HCT116 (cell line): ENCODE results near the gene IGFBP6. TPM values are rescaled to one million over a fixed set of nuclear protein-coding genes. Genes with fewer than 3 reads are reported as not detected.

ENCODE experiments used
- ATAC-seq: fragments of 200-7000 bp; cut with Tn5 transposase; 2 replicates; pipeline ENCODE4 v1.9.1; 2020; ENCODE audit warnings: mild to moderate bottlenecking, moderate library complexity
- BruUV-seq: library from RNA; stranded (reverse); fragments of 400-500 nt; replicated peaks from 2 replicates; lab custom pipeline; 2021; lab: Mats Ljungman, UMichigan
- CTCF ChIA-PET: fragments of 300-600 bp; sonication (Branson Sonifier 250); formaldehyde crosslinking; loops from one replicate; lab custom pipeline; 2021; ENCODE audit warnings: antibody characterized with exemption; lab: Charles Lee
- POLR2A ChIA-PET: fragments of 300-600, 350-600 bp; sonication (Branson Sonifier 250); formaldehyde crosslinking; loops from one replicate; lab custom pipeline; 2021; ENCODE audit warnings: antibody characterized with exemption; lab: Charles Lee
- RAD21 ChIA-PET, 2 experiments: fragments of 300-600 bp; sonication (Branson Sonifier 250); formaldehyde crosslinking; loops; one replicate each; lab custom pipeline; 2023; ENCODE audit warnings: low total read pairs in 2 of 2; ENCODE audit not compliant: uncharacterized antibody in 2 of 2, unreplicated experiment in 2 of 2, low non-redundant PET in 1 of 2; lab: Charles Lee
- DNase-seq: peaks from one replicate; pipeline ENCODE4 v3.0.0-alpha.2; 2010; ENCODE audit warnings: low read depth, low spot score
- H2AFZ ChIP-seq: fragments of 200-600 bp; shearing (Covaris generic), sonication (generic); 2 replicates; pipeline ENCODE4 v1.6.1; 2017; ENCODE audit warnings: low read depth, mixed run types, mixed read lengths, antibody characterized with exemption, low read length; ENCODE audit not compliant: poor library complexity, severe bottlenecking
- H3K27ac ChIP-seq: 2 replicates; pipeline ENCODE4 v1.5.1; 2012; ENCODE audit warnings: low read depth, low read length
- H3K27me3 ChIP-seq: fragments of 200-600 bp; sonication (generic); 2 replicates; pipeline ENCODE4 v1.6.1; 2016; ENCODE audit warnings: mixed run types, low read length, mixed read lengths; ENCODE audit not compliant: insufficient read depth
- H3K36me3 ChIP-seq, 2 experiments: fragments of 200-500 bp in 1 of 2; fragments of 200-600 bp in 1 of 2; sonication (Bioruptor generic) in 1 of 2; sonication (generic) in 1 of 2; 2 replicates each; pipeline versions ENCODE4 v1.5.1 to v1.6.1; 2014 to 2016; ENCODE audit warnings: low read length in 2 of 2, inconsistent platforms in 1 of 2, mixed read lengths in 1 of 2, mixed run types in 1 of 2; ENCODE audit not compliant: insufficient read depth in 2 of 2, control insufficient read depth in 1 of 2
- H3K4me1 ChIP-seq, 2 experiments: fragments of 200-600 bp in 1 of 2; sonication (generic) in 1 of 2; 2 replicates each; pipeline versions ENCODE4 v1.5.1 to v1.6.1; 2012 to 2017; ENCODE audit warnings: low read length in 2 of 2, inconsistent platforms in 1 of 2, mild to moderate bottlenecking in 1 of 2, mixed read lengths in 1 of 2, mixed run types in 1 of 2, moderate library complexity in 1 of 2; ENCODE audit not compliant: insufficient read depth in 2 of 2, control insufficient read depth in 1 of 2
- H3K4me2 ChIP-seq: fragments of 200-600 bp; sonication (generic); 2 replicates; pipeline ENCODE4 v1.6.1; 2017; ENCODE audit warnings: mixed run types, low read length, mixed read lengths
- H3K4me3 ChIP-seq, 2 experiments: fragments of 200-600 bp in 1 of 2; sonication (generic) in 1 of 2; replicated peaks in 1 of 2; 2 replicates each; pipeline ENCODE4 v1.5.1; 2011 to 2016; ENCODE audit warnings: low read length in 2 of 2, control low read depth in 1 of 2, low read depth in 1 of 2, mild to moderate bottlenecking in 1 of 2, mixed read lengths in 1 of 2, mixed run types in 1 of 2
- H3K79me2 ChIP-seq: fragments of 200-600 bp; sonication (generic); 2 replicates; pipeline ENCODE4 v1.6.1; 2017; ENCODE audit warnings: mild to moderate bottlenecking, mixed run types, low read length, moderate library complexity, mixed read lengths; ENCODE audit not compliant: insufficient read depth
- H3K9ac ChIP-seq: fragments of 200-600 bp; sonication (generic); 2 replicates; pipeline ENCODE4 v1.6.1; 2016; ENCODE audit warnings: low read length, mixed read lengths
- H3K9me2 ChIP-seq: fragments of 200-600 bp; sonication (generic), shearing (Covaris generic); 2 replicates; pipeline ENCODE4 v1.6.1; 2017; ENCODE audit warnings: mixed run types, mild to moderate bottlenecking, moderate library complexity; ENCODE audit not compliant: insufficient read depth
- H3K9me3 ChIP-seq, 2 experiments: fragments of 200-500 bp in 1 of 2; fragments of 200-600 bp in 1 of 2; sonication (Bioruptor generic) in 1 of 2; sonication (generic) in 1 of 2; 2 replicates each; pipeline ENCODE4 v1.6.1; 2014 to 2017; ENCODE audit warnings: low read length in 2 of 2, mixed read lengths in 2 of 2, inconsistent platforms in 1 of 2, low read depth in 1 of 2, mild to moderate bottlenecking in 1 of 2, mixed run types in 1 of 2, moderate library complexity in 1 of 2; ENCODE audit not compliant: control insufficient read depth in 1 of 2, insufficient read depth in 1 of 2
- H4K20me1 ChIP-seq: fragments of 200-600 bp; sonication (generic), shearing (Covaris generic); 2 replicates; pipeline ENCODE4 v1.6.1; 2017; ENCODE audit warnings: mixed run types, mild to moderate bottlenecking, moderate library complexity; ENCODE audit not compliant: insufficient read depth
- CEBPB ChIP-seq: IDR thresholded peaks from 2 replicates; pipeline ENCODE4 v1.6.1; 2012; ENCODE audit warnings: low read depth
- FOSL1 ChIP-seq: IDR thresholded peaks from 2 replicates; pipeline ENCODE4 v1.6.1; 2012; ENCODE audit warnings: low read depth
- MAX ChIP-seq: IDR thresholded peaks from 2 replicates; pipeline ENCODE4 v1.6.1; 2012
- POLR2A ChIP-seq: IDR thresholded peaks from 2 replicates; pipeline ENCODE4 v1.7.0; 2011; ENCODE audit warnings: borderline replicate concordance; ENCODE audit not compliant: insufficient read depth, insufficient read length; ENCODE audit errors: extremely low read depth
- POLR2AphosphoS5 ChIP-seq: IDR thresholded peaks from 2 replicates; pipeline ENCODE4 v1.6.1; 2011; ENCODE audit warnings: mild to moderate bottlenecking, low read depth, low read length, moderate library complexity
- RAD21 ChIP-seq: IDR thresholded peaks from 2 replicates; pipeline ENCODE4 v1.6.1; 2012; ENCODE audit warnings: low read depth, mild to moderate bottlenecking
- SIN3A ChIP-seq: IDR thresholded peaks from 2 replicates; pipeline ENCODE4 v1.6.1; 2012; ENCODE audit warnings: low read depth
- YY1 ChIP-seq: IDR thresholded peaks from 2 replicates; pipeline ENCODE4 v1.6.1; 2011; ENCODE audit warnings: low read length, low read depth, moderate library complexity, mild to moderate bottlenecking; ENCODE audit not compliant: insufficient replicate concordance; ENCODE audit errors: extremely low read depth
- ZNF274 ChIP-seq: fragments of 200-500 bp; sonication (Bioruptor generic); IDR thresholded peaks from 2 replicates; pipeline ENCODE4 v1.6.1; 2014; ENCODE audit warnings: mild to moderate bottlenecking, low read depth, low read length, inconsistent platforms
- intact Hi-C: fragments of 100-400 bp; cut with micrococcal nuclease; formaldehyde crosslinking; loops from 2 replicates; pipeline ENCODE4 v1.10.0; 2022
- total RNA-seq: library from RNA; stranded (reverse); gene quantifications from one replicate; pipeline ENCODE4 v1.2.1, GENCODE V29; 2021; ENCODE audit not compliant: unreplicated experiment
- TF ChIP-seq, protein P1 (sequence below): IDR thresholded peaks from 2 replicates; pipeline ENCODE4 v1.6.1; 2011; ENCODE audit warnings: mild to moderate bottlenecking, low read length, moderate library complexity; ENCODE audit not compliant: insufficient replicate concordance; ENCODE audit errors: extremely low read depth

The IGFBP6 gene
- total RNA-seq, 1 experiment from 2014 or later = 83.4 TPM

DNA sequence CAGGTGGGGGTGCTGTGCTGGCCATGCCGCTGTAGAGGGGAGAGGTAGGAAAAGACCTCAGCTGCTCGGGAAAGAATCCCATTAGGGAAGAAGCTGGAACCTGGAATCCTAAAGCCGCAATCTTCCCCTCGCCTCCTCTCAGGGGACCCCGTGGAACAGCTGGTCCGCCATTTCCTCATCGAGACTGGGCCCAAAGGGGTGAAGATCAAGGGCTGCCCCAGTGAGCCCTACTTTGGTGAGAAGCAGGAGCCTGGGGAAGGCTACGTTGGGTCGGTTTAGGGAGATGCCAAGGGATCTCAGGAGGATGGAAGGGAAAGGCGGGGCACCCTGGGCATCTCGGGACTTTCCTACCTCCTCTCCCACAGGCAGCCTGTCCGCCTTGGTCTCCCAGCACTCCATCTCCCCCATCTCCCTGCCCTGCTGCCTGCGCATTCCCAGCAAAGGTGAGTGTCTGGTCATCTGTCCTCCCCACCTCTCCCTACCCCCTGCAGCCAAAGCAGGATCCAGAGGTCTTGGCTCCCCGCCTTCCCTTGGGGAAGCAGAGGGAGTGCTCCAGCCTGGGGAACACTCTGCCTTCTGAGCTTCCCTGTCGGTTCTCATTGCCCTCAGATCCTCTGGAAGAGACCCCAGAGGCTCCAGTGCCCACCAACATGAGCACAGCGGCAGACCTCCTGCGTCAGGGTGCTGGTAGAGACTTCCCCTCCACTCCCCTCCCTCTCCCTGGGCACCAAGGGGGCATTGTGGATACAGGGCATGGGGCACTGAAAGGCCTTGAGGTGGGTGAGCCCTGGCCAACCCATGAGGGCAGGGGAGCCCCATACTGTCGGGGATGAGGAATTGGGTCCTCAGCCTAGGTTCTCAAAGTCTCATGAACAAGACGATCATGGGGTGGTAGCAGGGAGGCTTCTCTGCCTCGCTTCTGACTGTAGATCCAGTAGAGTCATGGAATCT lies 35.2 kb upstream of the IGFBP6 start (continued):
- TF ChIP-seq POLR2A (no peak), MAX (no peak)

DNA sequence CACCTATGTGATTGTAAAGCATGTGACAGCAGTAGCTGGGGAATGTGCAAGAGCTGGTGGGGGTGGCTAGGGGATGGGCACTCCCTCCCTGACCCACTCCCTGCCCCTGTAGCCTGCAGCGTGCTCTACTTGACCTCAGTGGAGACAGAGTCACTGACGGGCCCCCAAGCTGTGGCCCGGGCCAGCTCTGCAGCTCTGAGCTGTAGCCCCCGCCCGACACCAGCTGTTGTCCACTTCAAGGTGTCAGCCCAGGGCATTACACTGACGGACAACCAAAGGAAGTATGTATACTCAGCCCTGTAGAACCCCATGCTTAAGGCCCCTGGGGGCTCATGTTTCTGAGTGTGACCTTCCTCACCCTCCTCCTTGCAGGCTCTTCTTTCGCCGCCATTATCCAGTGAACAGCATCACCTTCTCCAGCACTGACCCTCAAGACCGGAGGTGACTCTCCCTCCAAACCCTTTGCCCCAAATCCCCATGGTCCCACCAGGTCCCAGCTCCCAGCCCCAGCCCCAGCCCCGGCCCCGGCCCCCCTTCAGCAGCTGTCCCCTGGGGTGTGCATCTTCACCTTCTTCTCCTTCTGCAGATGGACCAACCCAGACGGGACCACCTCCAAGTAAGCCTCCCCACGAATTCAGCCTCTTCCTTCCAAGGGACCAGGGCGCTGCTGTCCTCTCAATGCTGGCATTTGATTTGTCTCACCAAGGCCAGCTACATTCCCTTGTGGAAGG lies 34.3 kb upstream of the IGFBP6 start:
- POLR2A ChIA-PET = interaction anchor here (0.6 to 1.9 kb wide), 2 partner anchors 9 to 181 kb away, joined by 3 to 5 read pairs; no protein-coding TSS in a partner anchor
- peaks cover 3 to 29% of the 10 kb centered on the region in 2 experiments; a peak in 3 of 4 replicates for H3K36me3 ChIP-seq
- intact Hi-C loops = loop anchor here (10.0 kb wide), 1 partner anchor 222 kb away; no protein-coding TSS in a partner anchor
- RAD21 ChIA-PET = no interaction called here
- no peak for TF ChIP-seq POLR2AphosphoS5
- no peak for TF ChIP-seq CEBPB
- TF ChIP-seq YY1 = no peak
- TF ChIP-seq ZNF274 = no peak
- no peak for TF ChIP-seq FOSL1
- TF ChIP-seq, protein P1, sequence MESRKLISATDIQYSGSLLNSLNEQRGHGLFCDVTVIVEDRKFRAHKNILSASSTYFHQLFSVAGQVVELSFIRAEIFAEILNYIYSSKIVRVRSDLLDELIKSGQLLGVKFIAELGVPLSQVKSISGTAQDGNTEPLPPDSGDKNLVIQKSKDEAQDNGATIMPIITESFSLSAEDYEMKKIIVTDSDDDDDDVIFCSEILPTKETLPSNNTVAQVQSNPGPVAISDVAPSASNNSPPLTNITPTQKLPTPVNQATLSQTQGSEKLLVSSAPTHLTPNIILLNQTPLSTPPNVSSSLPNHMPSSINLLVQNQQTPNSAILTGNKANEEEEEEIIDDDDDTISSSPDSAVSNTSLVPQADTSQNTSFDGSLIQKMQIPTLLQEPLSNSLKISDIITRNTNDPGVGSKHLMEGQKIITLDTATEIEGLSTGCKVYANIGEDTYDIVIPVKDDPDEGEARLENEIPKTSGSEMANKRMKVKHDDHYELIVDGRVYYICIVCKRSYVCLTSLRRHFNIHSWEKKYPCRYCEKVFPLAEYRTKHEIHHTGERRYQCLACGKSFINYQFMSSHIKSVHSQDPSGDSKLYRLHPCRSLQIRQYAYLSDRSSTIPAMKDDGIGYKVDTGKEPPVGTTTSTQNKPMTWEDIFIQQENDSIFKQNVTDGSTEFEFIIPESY = no peak
- no peak for TF ChIP-seq SIN3A
- TF ChIP-seq RAD21 = no peak
- no peaks in the 10 kb centered on the region for H3K79me2 ChIP-seq
- H3K27me3 ChIP-seq = no peaks in the 10 kb centered on the region
- CTCF ChIA-PET = interaction anchor here (0.8 to 1.4 kb wide), 4 partner anchors 16 to 135 kb away, joined by 3 to 4 read pairs (median 3); partner anchors contain the start of gene SPRYD3
- no peaks in the 10 kb centered on the region for H3K9me3 ChIP-seq
- H4K20me1 ChIP-seq = peaks cover 3% of the 10 kb centered on the region; the same call in 1 of the 2 replicates
- H3K9ac ChIP-seq = no peak overlapping the region
- H3K4me3 ChIP-seq = no peak overlapping the region
- H2AFZ ChIP-seq = no peak overlapping the region
- H3K27ac ChIP-seq = no peak overlapping the region
- BruUV-seq = no TSS peak
- no peaks in the 10 kb centered on the region for H3K9me2 ChIP-seq
- ATAC-seq (no peak), DNase-seq (no peak)
- no peak overlapping the region for H3K4me2 ChIP-seq
- peaks cover 25 to 52% of the 10 kb centered on the region in 2 experiments for H3K4me1 ChIP-seq
